SKM-1 (cell line): ENCODE measurements around the gene PRKAR1B.

Experiments used
- DNase-seq: peaks from one replicate; lab custom pipeline; 2025; ENCODE audit not compliant: unreplicated experiment; lab: John Stamatoyannopoulos, UW

PRKAR1B gene

GRCh38 chr7:545470-545869 is 181.6 kb downstream of the PRKAR1B start:
- DNase-seq, result no peak

GRCh38 chr7:544338-545221 is 182.5 kb downstream of the PRKAR1B start:
- DNase-seq, result no peak

GRCh38 chr7:543501-544337 is 183.4 kb downstream of the PRKAR1B start:
- DNase-seq, result no peak

GRCh38 chr7:542713-543500 is 184.2 kb downstream of the PRKAR1B start:
- DNase-seq, result no peak

- no peak for DNase-seq
Measured at GRCh38 chr7:542131-542712, 184.9 kb downstream of the PRKAR1B start.

GRCh38 chr7:541661-542060 is 185.4 kb downstream of the PRKAR1B start:
- DNase-seq, result no peak

- DNase-seq, result no peak
Measured at GRCh38 chr7:540997-541396, 186.1 kb downstream of the PRKAR1B start.

GRCh38 chr7:540579-540978 is 186.5 kb downstream of the PRKAR1B start:
- DNase-seq, result no peak

GRCh38 chr7:539731-540411 is 187.2 kb downstream of the PRKAR1B start:
- DNase-seq, result no peak

GRCh38 chr7:538764-539685 is 188.1 kb downstream of the PRKAR1B start:
- no peak for DNase-seq

- no peak for DNase-seq
Measured at GRCh38 chr7:537911-538634, 189.0 kb downstream of the PRKAR1B start.

- no peak for DNase-seq
Measured at GRCh38 chr7:536231-536630, 190.8 kb downstream of the PRKAR1B start.

GRCh38 chr7:534959-535358 is 192.1 kb downstream of the PRKAR1B start:
- no peak for DNase-seq

- no peak for DNase-seq
Measured at GRCh38 chr7:534075-534474, 193.0 kb downstream of the PRKAR1B start.

GRCh38 chr7:533266-533665 is 193.8 kb downstream of the PRKAR1B start:
- no peak for DNase-seq

GRCh38 chr7:532379-533143 is 194.5 kb downstream of the PRKAR1B start:
- no peak for DNase-seq

GRCh38 chr7:531777-532176 is 195.3 kb downstream of the PRKAR1B start:
- no peak for DNase-seq

- DNase-seq, result no peak
Measured at GRCh38 chr7:528451-528850, 198.6 kb downstream of the PRKAR1B start.
